CD14-positive monocyte (primary cell): ENCODE data around the gene WAC. TPM values are rescaled to one million over a fixed set of nuclear protein-coding genes. Genes with fewer than 3 reads are reported as not detected.

Experiments
- DNase-seq, 3 donors: peaks; one replicate each; pipeline ENCODE4 v3.0.0-alpha.2; 2011 to 2022
- H2AFZ ChIP-seq: 2 replicates; pipeline ENCODE4 v1.6.0; 2012; ENCODE audit warnings: mild to moderate bottlenecking, low read depth, low read length, inconsistent platforms; ENCODE audit not compliant: insufficient read depth, poor library complexity, severe bottlenecking
- H3K27ac ChIP-seq, 2 donors: 1 replicate in 1 of 2; 2 replicates in 1 of 2; pipeline ENCODE4 v1.5.1; 2012 to 2013; ENCODE audit warnings: low read length in 2 of 2, control low read depth in 1 of 2, inconsistent platforms in 1 of 2, low read depth in 1 of 2, mild to moderate bottlenecking in 1 of 2
- H3K27me3 ChIP-seq, 2 donors: one replicate each; pipeline versions ENCODE4 v1.6.0 to v1.6.1; 2011 to 2013; ENCODE audit warnings: low read length in 2 of 2; ENCODE audit not compliant: control insufficient read depth in 2 of 2, insufficient read depth in 2 of 2
- H3K36me3 ChIP-seq, 2 donors: replicated peaks in 1 of 2; 1 replicate in 1 of 2; 2 replicates in 1 of 2; pipeline versions ENCODE4 v1.5.1 to v1.6.1; 2012 to 2013; ENCODE audit warnings: low read length in 2 of 2, control low read depth in 1 of 2, inconsistent platforms in 1 of 2, mild to moderate bottlenecking in 1 of 2; ENCODE audit not compliant: insufficient read depth in 2 of 2, control insufficient read depth in 1 of 2
- H3K4me1 ChIP-seq, 2 donors: 1 replicate in 1 of 2; 2 replicates in 1 of 2; pipeline versions ENCODE4 v1.5.1 to v1.6.1; 2012 to 2013; ENCODE audit warnings: low read length in 2 of 2, control low read depth in 1 of 2, inconsistent platforms in 1 of 2, mild to moderate bottlenecking in 1 of 2, moderate library complexity in 1 of 2; ENCODE audit not compliant: insufficient read depth in 2 of 2, control insufficient read depth in 1 of 2
- H3K4me2 ChIP-seq: replicated peaks from 2 replicates; pipeline ENCODE3; 2012; ENCODE audit warnings: low read length, moderate library complexity, mild to moderate bottlenecking; ENCODE audit not compliant: poor library complexity, severe bottlenecking; ENCODE audit errors: extremely low read depth
- H3K4me3 ChIP-seq, 3 experiments: fragments of 200-600 bp in 1 of 3; sonication (generic) in 1 of 3; replicated peaks in 1 of 3; 1 replicate in 2 of 3; 2 replicates in 1 of 3; pipeline ENCODE4 v1.5.1; 2011 to 2013; ENCODE audit warnings: low read length in 3 of 3, mild to moderate bottlenecking in 3 of 3, control low read depth in 2 of 3, low read depth in 2 of 3, inconsistent platforms in 1 of 3, moderate library complexity in 1 of 3
- H3K79me2 ChIP-seq: 2 replicates; pipeline ENCODE4 v1.6.0; 2012; ENCODE audit warnings: mild to moderate bottlenecking, control low read depth, inconsistent platforms, low read length, moderate library complexity; ENCODE audit not compliant: insufficient read depth
- H3K9ac ChIP-seq: 2 replicates; pipeline ENCODE4 v1.6.0; 2017; ENCODE audit warnings: low read length, mild to moderate bottlenecking; ENCODE audit not compliant: insufficient read depth, poor library complexity, severe bottlenecking
- H3K9me3 ChIP-seq, 2 donors: replicated peaks in 1 of 2; 1 replicate in 1 of 2; 2 replicates in 1 of 2; pipeline versions ENCODE4 v1.5.1 to v1.6.1; 2012 to 2013; ENCODE audit warnings: low read length in 2 of 2, control low read depth in 1 of 2; ENCODE audit not compliant: control insufficient read depth in 1 of 2, insufficient read depth in 1 of 2
- H4K20me1 ChIP-seq: 2 replicates; pipeline ENCODE4 v1.6.0; 2012; ENCODE audit warnings: mild to moderate bottlenecking, low read length, control low read depth, moderate library complexity; ENCODE audit not compliant: insufficient read depth
- H3K27ac Mint-ChIP-seq, 7 donors: one replicate each; pipeline ENCODE4 v1.8.0; 2020; ENCODE audit warnings: mild to moderate bottlenecking in 7 of 7, mixed read lengths in 7 of 7, moderate library complexity in 6 of 7, inconsistent platforms in 2 of 7
- H3K27me3 Mint-ChIP-seq, 3 donors: one replicate each; pipeline ENCODE4 v1.8.0; 2021 to 2022; ENCODE audit warnings: low read depth in 3 of 3, mild to moderate bottlenecking in 3 of 3, mixed read lengths in 3 of 3, moderate library complexity in 3 of 3, inconsistent platforms in 1 of 3
- H3K36me3 Mint-ChIP-seq, 2 donors: one replicate each; pipeline ENCODE4 v1.8.0; 2020; ENCODE audit warnings: mixed read lengths in 2 of 2, inconsistent platforms in 1 of 2, mild to moderate bottlenecking in 1 of 2
- H3K4me1 Mint-ChIP-seq: one replicate; pipeline ENCODE4 v1.8.0; 2020; ENCODE audit warnings: mild to moderate bottlenecking, mixed read lengths
- H3K4me3 Mint-ChIP-seq, 2 donors: one replicate each; pipeline ENCODE4 v1.8.0; 2020; ENCODE audit warnings: mild to moderate bottlenecking in 2 of 2, mixed read lengths in 2 of 2, moderate library complexity in 1 of 2
- H3K9me3 Mint-ChIP-seq, 7 donors: one replicate each; pipeline ENCODE4 v1.8.0; 2020 to 2022; ENCODE audit warnings: mixed read lengths in 7 of 7, mild to moderate bottlenecking in 6 of 7, moderate library complexity in 6 of 7, inconsistent platforms in 2 of 7
- CTCF ChIP-seq: fragments of 200-600 bp; IDR thresholded peaks from one replicate; pipeline ENCODE4 v1.8.0; 2022; ENCODE audit warnings: antibody characterized with exemption, mild to moderate bottlenecking
- WGBS: methylation state at CpG from one replicate; pipeline ENCODE4 v1.1.5; 2013; ENCODE audit warnings: missing lambda C conversion rate; ENCODE audit not compliant: insufficient coverage; 5-methylcytosine and 5-hydroxymethylcytosine counted together
- intact Hi-C, 2 donors: fragments of 100-400 bp; cut with micrococcal nuclease; formaldehyde crosslinking; loops; one replicate each; pipeline versions ENCODE4 v1.15.0 to v1.15.1; 2023
- polyA minus RNA-seq: library from RNA; depleted of rRNA, polyadenylated mRNA; stranded (reverse); fragments of >200 nt; gene quantifications from 2 replicates; pipeline ENCODE4 v1.2.3, GENCODE V29; 2012
- polyA plus RNA-seq, 3 donors: library from polyadenylated mRNA; depleted of rRNA in 1 of 3; unstranded in 2 of 3; stranded (reverse) in 1 of 3; fragments of 300-500 nt in 2 of 3; fragments of >200 nt in 1 of 3; fragmentation: Illumina TruSeq in 2 of 3; gene quantifications; 1 replicate in 2 of 3; 2 replicates in 1 of 3; pipeline ENCODE4 v1.2.3, GENCODE V29; 2012 to 2021
- total RNA-seq, 12 experiments: library from RNA in 1 of 12; stranded (reverse) in 1 of 12; fragments of 120-200 nt in 1 of 12; gene quantifications; one replicate each; pipeline ENCODE4 v1.2.4 and lab custom pipeline; 2013 to 2026; ENCODE audit warnings: mixed read lengths in 6 of 12, inconsistent platforms in 1 of 12

WAC gene, protein sequence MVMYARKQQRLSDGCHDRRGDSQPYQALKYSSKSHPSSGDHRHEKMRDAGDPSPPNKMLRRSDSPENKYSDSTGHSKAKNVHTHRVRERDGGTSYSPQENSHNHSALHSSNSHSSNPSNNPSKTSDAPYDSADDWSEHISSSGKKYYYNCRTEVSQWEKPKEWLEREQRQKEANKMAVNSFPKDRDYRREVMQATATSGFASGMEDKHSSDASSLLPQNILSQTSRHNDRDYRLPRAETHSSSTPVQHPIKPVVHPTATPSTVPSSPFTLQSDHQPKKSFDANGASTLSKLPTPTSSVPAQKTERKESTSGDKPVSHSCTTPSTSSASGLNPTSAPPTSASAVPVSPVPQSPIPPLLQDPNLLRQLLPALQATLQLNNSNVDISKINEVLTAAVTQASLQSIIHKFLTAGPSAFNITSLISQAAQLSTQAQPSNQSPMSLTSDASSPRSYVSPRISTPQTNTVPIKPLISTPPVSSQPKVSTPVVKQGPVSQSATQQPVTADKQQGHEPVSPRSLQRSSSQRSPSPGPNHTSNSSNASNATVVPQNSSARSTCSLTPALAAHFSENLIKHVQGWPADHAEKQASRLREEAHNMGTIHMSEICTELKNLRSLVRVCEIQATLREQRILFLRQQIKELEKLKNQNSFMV
- 111 TPM for total RNA-seq (2013)
- 10 to 100 TPM; 46.7 to 80.8 (median 67.9) TPM for polyA plus RNA-seq
- 64.8 and 99.1 TPM in 2 replicates for polyA minus RNA-seq
- 220 to 455 (median 301) reads per million in 11 experiments for total RNA-seq (lab: John Stamatoyannopoulos, UW)

DNA sequence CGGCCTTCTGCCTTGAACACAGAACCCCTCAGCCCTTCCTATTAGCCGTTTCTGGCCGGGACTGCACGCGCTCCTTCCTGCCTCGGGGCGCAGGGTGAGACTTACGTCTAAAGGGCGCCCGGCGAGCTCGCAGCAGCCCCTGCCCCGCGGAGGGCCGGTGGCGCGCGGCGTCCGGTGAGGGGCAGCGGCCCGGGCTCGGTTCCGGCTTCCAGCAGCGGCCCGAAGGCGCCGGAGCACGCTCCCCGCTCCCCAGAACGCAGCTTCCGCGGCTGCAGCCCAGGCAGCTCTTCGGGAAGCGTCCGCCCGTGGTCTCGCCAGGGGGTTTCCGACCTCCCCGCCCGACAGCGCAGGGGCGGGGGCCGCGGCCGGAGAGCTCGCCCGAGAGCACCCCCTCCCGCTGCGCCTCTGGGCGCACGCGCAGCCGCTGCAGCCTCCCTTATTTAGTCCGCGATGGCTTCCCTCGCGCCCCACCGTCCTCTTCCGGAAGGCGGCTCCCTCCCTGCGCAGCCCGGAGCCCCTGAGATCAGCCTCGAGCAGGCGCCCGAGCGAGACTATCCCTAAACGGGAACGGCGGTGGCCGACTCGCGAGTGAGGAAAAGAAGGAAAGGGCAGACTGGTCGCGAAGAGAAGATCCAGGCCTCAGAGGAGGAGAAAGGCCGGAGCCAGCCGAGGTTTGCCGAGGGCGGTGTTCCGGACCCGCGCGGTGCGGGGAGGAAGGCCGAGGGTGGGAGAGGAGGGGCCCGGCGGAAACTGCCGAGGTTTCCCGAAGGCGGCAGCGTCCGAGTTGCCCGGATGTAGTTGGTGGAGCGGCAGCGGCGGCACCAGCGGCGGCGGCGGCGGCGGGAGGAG, at the start of gene WAC:
TSS of gene WAC (plus strand) at position 782 of the 849 bp plus-strand sequence. CDS start 462 bp downstream, outside the sequence.
- Histone ChIP-seq H3K4me3 (peak within 1 kb of the TSS; percentile 78 to 95 (median 92)), H3K9ac (peak within 1 kb of the TSS; percentile 97), H3K4me2 (peak within 1 kb of the TSS; percentile 78), H3K9me3 (no peaks in the 10 kb centered on the region), H4K20me1 (peaks cover 59% of the 10 kb centered on the region), H3K36me3 (peaks cover 26 to 28% of the 10 kb centered on the region in 2 donors), H3K79me2 (peaks cover 84% of the 10 kb centered on the region), H3K27me3 (no peaks in the 10 kb centered on the region), H3K27ac (peak within 1 kb of the TSS; percentile 98 to 99), H3K4me1 (peaks cover 16 to 38% of the 10 kb centered on the region in 2 donors), H2AFZ (peak within 1 kb of the TSS; percentile 78)
- peak; percentile 93 to 96 (median 94) for DNase-seq
- Mint-ChIP-seq H3K36me3 (peaks cover 42 to 47% of the 10 kb centered on the region in 2 donors), H3K9me3 (peaks cover 0 to 2% (median 0%) of the 10 kb centered on the region in 7 donors), H3K4me1 (peaks cover 50% of the 10 kb centered on the region), H3K27ac (peak within 1 kb of the TSS; percentile 99 to 100 (median 100)), H3K27me3 (no peaks in the 10 kb centered on the region), H3K4me3 (peak within 1 kb of the TSS; percentile 91 to 96)
- TF ChIP-seq CTCF, result peak; percentile 16
- intact Hi-C loops, result loop anchor here in 1 of 2 donors (5.0 to 10.0 kb wide), 3 partner anchors 40 to 100 kb away; no protein-coding TSS in a partner anchor
- WGBS, result 0% methylated on average over 99 of the region's 102 CpGs
